Superior temporal gyrus (tissue), 1 donor: ENCODE results near the gene SIGLEC10.

ENCODE experiments used
- DNase-seq: peaks from one replicate; pipeline ENCODE4 v3.0.0-alpha.2; 2016; ENCODE audit errors: extremely low spot score

SIGLEC10 gene

GRCh38 chr19:51366389-51367254, 50.8 kb downstream of the SIGLEC10 start:
- peak; percentile 98 for DNase-seq

- DNase-seq, result no peak
Measured at GRCh38 chr19:51365965-51366388, 51.5 kb downstream of the SIGLEC10 start, which contains the start of gene ETFB. Gene ETFB (minus strand): TSS chr19:51366388. CDS start chr19:51366326, 62 bp downstream.

DNA sequence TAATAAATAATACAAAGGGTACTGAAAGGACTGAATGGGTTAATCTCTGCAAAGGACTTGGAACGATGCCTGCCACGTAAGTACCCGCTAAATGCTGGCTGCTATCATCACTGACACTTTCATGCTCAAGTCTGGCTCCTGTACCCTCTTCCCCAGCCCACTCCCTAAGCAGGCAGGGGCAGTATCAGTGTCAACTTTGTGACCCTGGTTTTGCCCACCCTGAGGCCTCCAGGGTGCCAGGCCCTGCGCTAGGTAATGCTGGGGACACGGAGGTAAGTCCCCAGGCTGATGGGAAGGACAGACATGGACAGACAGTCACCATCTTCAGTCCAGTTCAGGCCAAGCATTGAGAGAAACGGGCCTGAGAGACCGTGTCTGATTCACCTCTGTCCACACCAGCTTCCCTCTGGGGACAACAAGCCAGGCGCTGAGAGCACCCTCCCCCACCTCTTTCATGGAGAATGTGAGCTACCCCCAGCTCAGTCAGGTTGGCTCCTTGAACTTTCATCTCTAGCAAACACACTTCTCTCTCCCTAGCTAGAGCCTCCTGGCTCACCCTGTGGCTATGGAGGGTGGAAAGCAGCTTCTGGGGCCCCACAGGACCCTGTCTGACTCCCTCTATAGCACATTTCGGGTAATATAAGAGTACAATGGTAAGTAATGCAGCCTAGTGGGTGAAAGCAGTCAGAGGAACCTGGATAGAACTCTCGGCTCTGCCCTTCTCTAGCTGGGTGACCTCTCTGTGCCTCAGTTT, 52.1 kb downstream of the SIGLEC10 start:
- DNase-seq, result peak; percentile 55

- DNase-seq, result peak; percentile 22
Measured at GRCh38 chr19:51364200-51365106, 53.0 kb downstream of the SIGLEC10 start.

DNA sequence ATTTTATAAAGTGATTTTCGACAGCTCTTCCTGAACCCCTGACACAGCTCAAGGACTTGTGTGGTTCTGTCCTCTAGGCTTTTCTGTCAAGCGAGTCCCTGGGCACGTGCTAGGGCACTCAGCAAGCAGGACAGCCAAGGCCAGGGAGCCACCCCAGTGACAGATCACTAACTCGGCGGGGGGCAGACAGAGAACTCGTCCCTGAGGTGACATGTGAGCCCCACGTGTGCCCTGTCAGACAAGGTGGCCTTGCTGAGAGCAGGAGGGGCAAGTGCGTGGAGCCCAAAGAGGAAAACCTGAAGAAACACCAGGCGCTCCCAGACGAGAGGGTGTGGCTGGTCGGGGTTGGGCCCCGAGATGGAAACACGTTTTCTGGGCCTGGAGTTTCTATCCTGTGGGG, 56.2 kb downstream of the SIGLEC10 start:
- no peak for DNase-seq
